HG02798 (cell line): ENCODE results near the gene GSK3B.

ENCODE experiments used
- ATAC-seq: cut with Tn5 transposase; IDR thresholded peaks from one replicate; pipeline ENCODE4 v1.9.1; 2021; ENCODE audit warnings: mild to moderate bottlenecking; ENCODE audit not compliant: unreplicated experiment, poor library complexity

Gene GSK3B

GRCh38 chr3:120100711-120101110 lies 6.5 kb upstream of the GSK3B start:
- ATAC-seq: no peak

DNA sequence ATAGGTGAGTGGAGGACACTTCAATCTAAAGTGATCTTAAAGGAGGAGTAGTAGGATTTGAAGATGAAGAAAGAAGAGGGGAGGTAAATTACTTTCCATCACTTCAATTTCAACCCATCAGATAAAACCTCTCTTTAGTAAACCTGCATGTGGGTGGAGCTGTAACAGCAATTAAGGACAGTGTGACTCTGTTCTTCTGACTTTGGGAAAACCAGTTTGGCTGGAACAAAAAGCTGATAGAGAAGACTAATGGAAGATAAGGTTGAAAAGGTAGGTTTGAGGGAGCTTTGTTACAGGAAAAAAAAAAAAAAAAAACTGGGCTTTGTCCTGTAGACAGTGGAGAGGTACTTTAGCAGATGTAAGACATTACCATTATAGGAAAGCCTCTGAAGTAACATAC lies 4.5 kb upstream of the GSK3B start:
- no peak for ATAC-seq

DNA sequence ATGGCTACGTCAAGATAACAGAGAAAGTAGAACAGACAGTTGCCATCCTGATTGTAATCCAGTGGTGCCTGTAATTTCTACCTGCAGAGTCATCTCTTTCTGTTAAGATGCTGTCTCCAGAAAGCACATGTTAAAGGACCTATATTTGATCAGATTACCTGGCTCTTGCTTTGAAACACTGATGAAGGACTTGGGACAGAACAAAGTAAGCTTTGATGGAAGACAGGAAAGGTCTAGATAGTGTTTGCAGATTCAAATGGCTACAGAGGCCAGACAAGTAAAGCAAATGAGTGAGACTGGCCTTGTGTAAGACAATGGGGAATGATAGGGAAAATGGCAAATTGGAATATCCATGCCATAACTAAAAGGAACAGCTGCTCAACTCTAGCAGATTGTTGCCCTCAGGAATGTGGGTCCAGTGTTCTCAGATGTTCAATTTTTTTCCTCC lies 1.8 kb upstream of the GSK3B start:
- ATAC-seq: no peak

DNA sequence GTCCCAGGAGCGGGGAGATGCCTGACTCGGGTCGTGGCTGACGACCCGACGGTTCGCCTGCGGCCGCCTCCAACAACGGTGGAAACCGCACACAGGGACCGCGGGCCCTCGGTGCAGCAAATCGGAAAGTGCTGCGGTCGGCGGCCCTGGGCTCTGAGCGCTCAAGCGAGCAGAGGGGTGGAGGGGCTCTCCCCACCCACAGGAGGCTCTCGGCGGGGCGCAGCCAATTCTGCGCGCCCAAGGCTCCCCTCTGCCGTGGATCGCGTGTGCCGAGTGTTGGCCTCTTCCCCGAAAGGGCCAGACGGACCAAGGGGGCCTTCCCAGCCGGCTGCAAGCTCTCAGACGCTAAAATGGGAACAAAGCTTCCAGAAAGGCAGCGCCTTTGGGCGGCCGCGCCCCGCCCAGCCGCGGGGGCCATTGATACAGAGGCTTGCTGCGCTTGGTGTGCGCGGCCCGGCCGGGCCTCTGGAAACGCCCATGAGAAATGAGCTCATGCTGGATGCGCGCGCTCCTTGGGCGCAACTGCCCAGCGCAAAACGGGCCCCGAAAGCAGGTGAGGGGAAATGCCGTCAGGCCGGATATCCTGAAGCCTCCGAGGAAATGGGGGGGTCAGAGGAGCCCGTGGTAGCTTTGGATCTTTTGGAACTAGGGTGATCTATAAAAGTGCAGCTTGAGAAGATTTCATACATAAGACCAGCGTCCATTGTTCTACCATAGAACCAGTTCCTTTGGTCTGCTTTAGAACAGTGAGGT lies 1.2 kb upstream of the GSK3B start:
- ATAC-seq: peak; percentile 45

GRCh38 chr3:120094776-120095225 lies 554 bp upstream of the GSK3B start:
- peak; percentile 72 for ATAC-seq

DNA sequence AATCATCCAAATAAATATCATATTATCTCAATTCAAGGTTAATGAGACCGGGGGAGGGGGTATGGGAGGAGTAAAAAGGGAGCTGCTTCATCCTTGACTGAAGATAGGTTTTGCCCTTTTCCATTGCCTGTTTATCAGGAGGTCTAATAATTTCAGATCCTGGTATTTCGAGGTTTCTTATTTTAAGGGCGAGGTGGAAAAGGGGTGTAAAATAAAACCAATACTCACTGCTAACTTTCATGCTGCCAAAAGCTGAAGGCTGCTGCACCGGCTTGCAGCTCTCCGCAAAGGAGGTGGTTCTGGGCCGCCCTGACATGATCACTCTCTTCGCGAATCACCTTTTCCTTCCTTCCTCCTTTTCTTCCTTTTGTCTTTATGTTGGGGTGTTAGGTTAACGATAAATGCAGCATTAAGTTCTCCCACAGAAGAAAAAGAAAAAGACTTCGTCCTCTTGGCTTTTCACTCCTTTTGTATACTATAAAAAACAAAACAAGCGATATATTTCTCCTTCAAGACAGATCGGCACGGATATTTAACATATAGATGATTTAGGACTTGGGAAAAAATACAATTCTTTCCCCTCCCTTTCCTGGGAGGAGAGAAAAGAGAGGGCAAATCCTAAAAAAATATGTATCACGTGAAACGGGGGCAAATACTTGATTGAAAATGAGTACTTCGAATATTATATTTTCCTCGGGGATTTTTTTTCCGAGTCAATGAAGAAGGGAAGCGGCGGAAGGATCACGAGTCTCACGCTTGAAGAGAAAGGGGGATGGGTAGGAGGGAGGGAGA lies 932 bp downstream of the GSK3B start:
- ATAC-seq: no peak

DNA sequence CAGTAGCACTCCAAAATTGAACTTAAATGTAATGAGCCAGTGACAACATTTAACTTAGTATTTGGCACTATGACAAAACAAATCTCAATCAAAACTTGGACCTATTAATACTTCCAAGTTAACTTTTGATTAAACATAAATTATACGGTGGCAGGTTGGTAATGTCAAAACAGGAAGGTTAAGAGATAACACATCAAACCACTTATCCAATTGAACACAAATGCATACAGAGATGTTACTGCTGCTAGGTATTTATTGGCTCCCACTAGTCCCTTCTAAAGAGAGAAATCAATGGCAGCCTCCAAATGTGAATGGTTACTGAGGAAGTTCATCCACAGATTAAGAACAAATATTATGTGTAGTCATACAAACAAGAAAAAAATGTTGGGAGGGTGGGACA lies 1.8 kb downstream of the GSK3B start:
- ATAC-seq: no peak

DNA sequence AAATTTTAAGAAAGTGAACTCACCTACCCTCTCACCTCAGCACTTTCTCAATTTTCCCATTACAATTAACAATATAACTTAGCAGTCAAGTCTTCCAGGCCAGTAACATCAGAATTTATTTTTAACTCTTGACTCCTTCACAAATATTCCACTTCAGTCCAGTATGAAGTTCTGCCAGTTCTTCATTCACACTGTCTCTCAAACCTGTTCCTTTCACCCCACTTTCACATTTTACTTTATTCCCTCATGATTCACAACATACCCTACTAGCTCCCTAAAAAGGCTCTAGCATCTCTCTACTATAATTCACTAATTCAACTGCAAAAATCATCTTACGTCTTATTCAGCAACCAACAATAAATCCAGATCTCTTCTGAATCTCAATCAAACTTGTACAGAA lies 3.8 kb downstream of the GSK3B start:
- ATAC-seq: no peak

- ATAC-seq: no peak
Measured at GRCh38 chr3:120089089-120089488, 5.2 kb downstream of the GSK3B start.

GRCh38 chr3:120088622-120089021 lies 5.6 kb downstream of the GSK3B start:
- ATAC-seq: no peak

- peak; percentile 69 for ATAC-seq
Measured at GRCh38 chr3:120081719-120082118, 12.5 kb downstream of the GSK3B start.

- no peak for ATAC-seq
Measured at GRCh38 chr3:120080836-120081235, 13.4 kb downstream of the GSK3B start.

GRCh38 chr3:120077731-120078130 lies 16.5 kb downstream of the GSK3B start:
- ATAC-seq: no peak

DNA sequence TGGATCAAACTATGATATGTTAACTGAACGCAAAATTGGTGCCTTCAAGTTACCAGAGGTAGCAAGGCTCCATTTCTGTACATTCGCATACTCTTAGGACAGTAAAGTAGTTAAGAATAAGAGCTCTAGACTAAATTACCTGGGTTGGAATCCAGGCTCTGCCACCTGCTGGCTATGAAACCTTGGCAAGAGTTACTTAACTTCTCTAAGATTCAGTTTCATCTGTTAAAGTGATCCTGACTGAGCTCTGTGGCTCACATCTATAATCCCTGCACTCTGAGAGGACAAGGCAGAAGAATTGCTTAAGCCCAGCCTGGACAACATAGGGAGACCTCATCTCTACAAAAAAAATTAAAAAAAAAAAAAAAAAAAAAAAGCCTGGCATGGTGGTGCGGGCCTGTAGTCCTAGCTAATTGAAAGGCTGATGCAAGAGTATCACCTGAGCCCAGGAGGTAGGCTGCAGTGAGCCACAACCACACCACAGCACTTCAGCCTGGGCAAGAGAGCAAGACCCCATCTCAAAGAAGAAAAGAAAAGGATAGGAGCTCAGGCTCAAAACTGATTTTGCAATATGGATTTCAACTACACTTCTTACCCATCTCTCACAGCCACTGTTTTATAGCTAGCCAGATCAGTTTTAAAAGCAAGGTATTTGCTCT lies 21.3 kb downstream of the GSK3B start:
- ATAC-seq: no peak

- ATAC-seq: no peak
Measured at GRCh38 chr3:120071259-120071658, 23.0 kb downstream of the GSK3B start.

DNA sequence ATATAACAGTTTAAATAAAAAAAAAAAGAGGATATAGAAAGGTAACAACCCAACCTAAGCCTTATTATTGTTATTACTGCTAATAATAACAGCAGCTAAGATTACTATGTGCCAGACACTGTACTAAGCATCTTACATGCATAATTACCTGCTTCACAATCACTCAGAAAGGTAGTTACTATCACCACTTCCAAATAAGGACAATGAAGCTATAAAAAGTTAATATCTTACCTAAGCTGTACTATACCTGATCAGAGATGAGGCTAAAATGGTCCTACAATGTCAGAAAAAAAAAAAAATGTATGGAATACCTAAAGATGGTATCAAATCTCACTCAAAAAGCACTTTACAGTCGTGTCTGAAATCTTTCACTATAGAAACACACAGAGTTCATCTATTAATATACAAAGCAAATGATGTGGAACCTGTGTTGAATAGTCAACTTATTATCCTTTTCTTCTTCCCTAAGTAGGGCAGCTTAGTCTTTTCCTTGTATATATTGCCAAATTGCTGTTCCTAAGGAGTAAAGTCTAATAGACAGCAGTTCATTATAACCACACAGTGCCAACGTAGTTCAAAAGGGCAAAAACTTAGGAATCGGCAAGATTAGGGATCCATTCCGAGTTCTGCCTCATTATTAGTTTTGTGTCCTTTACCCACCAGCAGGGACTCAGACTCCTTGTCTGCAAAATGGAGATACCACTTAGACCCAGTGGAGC lies 23.8 kb downstream of the GSK3B start:
- no peak for ATAC-seq

DNA sequence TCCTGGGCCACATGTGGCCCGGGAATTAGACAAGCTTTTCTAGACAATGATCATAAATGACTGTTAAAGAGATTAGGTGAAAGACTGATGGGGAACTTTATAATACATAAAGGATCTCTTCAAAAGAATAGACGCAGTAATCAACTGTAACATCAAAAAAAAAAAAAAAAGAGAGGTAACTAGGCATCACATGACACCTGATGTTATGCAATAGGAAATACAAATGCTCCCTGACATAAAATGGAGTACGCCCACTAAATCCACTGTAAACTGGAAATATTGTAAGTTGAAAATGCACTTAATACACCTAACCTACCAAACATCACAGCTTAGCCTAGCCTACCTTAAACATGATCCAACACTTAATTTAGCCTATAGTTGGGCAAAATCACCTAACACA lies 27.2 kb downstream of the GSK3B start:
- no peak for ATAC-seq

DNA sequence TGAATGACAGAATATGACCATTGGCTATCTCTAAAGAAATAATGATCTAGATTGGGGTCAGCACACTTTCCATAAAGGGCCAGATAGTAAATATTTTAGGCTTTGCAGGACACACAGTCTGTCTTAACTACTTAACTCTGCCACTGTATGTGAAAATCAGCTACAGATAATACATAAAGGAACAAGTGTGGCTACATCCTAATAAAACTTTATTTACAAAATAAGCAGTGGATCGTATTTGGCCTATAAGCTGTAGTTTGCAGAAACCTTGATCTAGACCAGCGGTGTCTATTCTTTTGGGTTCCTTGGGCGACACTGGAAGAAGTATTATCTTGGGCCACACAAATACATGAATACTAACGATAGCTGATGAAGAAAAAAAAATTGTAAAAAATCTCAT lies 27.6 kb downstream of the GSK3B start:
- no peak for ATAC-seq

GRCh38 chr3:120064641-120065040 lies 29.6 kb downstream of the GSK3B start:
- ATAC-seq: no peak

DNA sequence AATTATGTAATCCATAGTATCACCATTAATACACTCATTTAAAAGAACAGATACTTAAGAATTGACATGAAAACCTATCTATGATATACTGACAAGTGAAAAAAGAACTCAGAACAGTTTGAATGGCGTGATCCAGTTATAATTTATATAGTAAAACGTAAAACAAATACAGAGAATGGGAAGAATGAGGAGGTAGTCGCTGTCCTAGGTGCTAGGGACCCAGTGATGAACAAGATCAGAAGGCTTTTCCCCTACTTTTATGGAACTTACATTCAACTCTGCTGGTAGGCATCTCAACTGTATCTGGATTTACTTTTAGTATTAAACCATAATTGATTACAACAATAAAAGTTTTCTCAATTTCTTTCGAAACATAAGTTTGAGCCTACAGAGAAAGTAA lies 31.8 kb downstream of the GSK3B start:
- ATAC-seq: no peak
